NCI-H146 treated with DMSO at 0.1 percent for 48 hours (cell line): ENCODE data around the gene ADCY5.

Experiments used
- DNase-seq: peaks from one replicate; lab custom pipeline; 2025; ENCODE audit not compliant: unreplicated experiment; lab: John Stamatoyannopoulos, UW

The ADCY5 gene

GRCh38 chr3:123330441-123330991 lies 118.4 kb downstream of the ADCY5 start:
- DNase-seq = no peak

GRCh38 chr3:123329636-123330340 lies 119.1 kb downstream of the ADCY5 start:
- DNase-seq = no peak

- DNase-seq = peak; percentile 73
These were observed 119.8 kb downstream of the ADCY5 start for GRCh38 chr3:123328851-123329635.

- no peak for DNase-seq
These were observed 120.7 kb downstream of the ADCY5 start for GRCh38 chr3:123327956-123328850.

GRCh38 chr3:123327480-123327879 lies 121.4 kb downstream of the ADCY5 start:
- DNase-seq = no peak

GRCh38 chr3:123326531-123326930 lies 122.4 kb downstream of the ADCY5 start:
- DNase-seq = no peak

GRCh38 chr3:123325766-123326256 lies 123.1 kb downstream of the ADCY5 start:
- DNase-seq = no peak

- no peak for DNase-seq
These were observed 123.8 kb downstream of the ADCY5 start for GRCh38 chr3:123324880-123325765.

- DNase-seq = no peak
These were observed 125.1 kb downstream of the ADCY5 start for GRCh38 chr3:123323781-123324180.

- DNase-seq = no peak
These were observed 126.0 kb downstream of the ADCY5 start for GRCh38 chr3:123322866-123323265.

GRCh38 chr3:123321806-123322205 lies 127.1 kb downstream of the ADCY5 start:
- DNase-seq = no peak

- DNase-seq = no peak
These were observed 128.7 kb downstream of the ADCY5 start for GRCh38 chr3:123320221-123320620.

GRCh38 chr3:123319760-123320159 lies 129.1 kb downstream of the ADCY5 start:
- DNase-seq = no peak

GRCh38 chr3:123318374-123318773 lies 130.5 kb downstream of the ADCY5 start:
- DNase-seq = no peak

GRCh38 chr3:123317716-123318115 lies 131.2 kb downstream of the ADCY5 start:
- no peak for DNase-seq

GRCh38 chr3:123315271-123315595 lies 133.7 kb downstream of the ADCY5 start:
- DNase-seq = no peak

GRCh38 chr3:123314359-123315270 lies 134.3 kb downstream of the ADCY5 start:
- DNase-seq = peak; percentile 100

- DNase-seq = no peak
These were observed 135.0 kb downstream of the ADCY5 start for GRCh38 chr3:123313889-123314288.
